ENCODE measurements around the gene PCDH15. TPM values are rescaled to one million over a fixed set of nuclear protein-coding genes. Genes with fewer than 3 reads are reported as not detected.
"Not testable (repeated sequence)": the region's sequence is repeated elsewhere in the genome, so short reads cannot be mapped to it uniquely, and the experiment has no call there.

PCDH15 gene
- polyA plus RNA-seq, 1 donor, result 0.42 TPM

GRCh38 chr10:53978301-53978700 is 822.7 kb downstream of the PCDH15 start:
- no peak for DNase-seq (ENCODE audit: low read depth)

DNA sequence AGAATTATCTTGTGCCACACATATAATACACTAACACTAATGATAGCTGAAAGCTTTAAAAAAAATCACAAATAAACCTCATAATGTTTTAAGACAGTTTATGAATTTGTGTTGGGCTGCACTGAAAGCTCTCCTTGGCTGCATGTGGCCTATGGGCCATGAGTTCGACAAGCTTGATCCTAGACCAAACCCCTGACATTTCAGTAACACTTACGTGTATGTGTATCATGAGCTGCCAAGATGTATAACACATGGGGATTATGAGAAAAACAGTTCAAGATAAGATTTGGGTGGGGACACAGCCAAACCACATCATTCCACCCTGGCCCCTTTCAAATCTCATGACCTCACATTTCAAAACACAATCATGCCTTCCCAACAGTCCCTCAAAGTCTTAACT is 823.8 kb downstream of the PCDH15 start:
- no peak for DNase-seq (ENCODE audit: low read depth)

DNA sequence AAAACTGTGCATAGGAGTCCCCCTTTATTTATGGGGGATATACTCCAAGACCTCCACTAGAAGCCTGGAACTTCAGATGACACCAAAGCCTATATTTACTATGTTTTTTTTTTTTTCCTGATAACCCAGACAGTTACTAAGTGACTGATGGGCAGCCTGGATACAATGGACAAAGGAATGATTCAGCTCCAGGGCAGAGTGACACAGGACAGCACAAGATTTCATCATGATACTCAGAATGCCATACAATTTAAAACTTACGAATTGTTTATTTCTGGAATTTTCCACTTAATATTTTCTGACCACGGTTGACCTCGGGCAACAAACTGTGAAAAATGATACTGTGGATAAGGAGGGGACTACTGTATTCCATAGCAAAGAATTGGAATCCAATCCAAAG is 843.6 kb downstream of the PCDH15 start:
- no peak for DNase-seq (ENCODE audit: low read depth)

GRCh38 chr10:53955091-53955490 is 845.9 kb downstream of the PCDH15 start:
- no peak for DNase-seq (ENCODE audit: low read depth)

DNA sequence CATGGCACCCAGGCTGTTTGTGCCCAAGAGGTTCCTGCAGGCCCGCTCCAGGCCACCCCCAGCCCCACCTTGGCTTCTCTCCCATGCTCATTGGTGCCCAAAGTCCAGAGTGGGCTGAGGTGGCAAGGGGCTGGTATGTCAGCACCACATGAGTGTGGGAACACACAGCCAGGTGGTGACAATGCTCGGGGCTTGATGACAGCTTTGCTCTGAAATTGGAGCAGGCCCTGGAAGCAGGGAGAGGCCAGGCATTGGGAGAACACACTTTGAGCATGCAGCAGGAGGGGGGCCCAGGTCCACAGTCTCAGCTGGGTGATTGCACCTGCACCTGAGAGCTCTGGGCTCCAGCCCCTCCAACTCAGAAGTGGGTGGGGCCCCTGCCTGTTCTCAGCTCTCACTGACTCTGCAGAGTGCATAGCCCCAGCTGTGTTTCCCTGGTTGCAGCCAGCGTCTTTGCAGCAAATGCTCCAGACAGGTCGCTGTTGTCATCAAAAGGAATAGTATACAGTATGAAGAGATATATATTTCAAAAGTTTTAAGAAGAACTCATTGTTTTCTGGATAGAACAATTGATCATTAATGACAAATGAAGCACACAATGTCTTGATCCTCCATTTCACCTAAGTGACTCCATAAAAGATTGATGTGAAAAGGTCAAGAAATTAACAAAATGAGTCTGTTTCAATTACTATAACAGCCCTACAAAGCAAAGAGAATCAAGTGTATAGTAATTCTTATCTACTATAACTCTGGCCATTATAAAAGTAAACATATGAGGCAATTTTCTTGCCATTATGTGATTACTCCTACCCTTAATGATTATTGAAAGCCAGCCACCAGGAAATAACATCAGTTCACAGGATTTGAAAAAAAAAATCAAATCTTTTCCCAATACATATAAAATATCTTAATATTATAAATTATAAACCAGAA is 848.1 kb downstream of the PCDH15 start:
- DNase-seq (ENCODE audit: low read depth), result no peak

DNA sequence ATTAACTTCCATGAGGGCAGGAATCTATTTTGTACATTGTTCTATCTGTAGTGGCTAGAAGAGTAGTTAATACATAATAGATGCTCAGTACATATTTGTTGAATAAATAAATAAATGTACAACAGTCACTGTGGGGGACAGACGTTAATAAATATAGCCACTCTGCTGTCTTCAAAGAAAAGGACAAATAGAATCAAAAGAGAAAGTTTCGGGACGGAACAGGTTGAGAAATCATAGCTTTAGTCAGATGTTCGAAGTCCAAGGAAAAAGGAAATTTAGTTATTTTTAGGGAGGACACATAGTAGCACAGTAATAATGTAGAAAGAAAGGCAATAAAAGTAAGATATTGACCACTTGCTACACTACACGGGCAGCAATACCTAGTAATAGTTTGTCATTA is 861.4 kb downstream of the PCDH15 start:
- no peak for DNase-seq (ENCODE audit: low read depth)

GRCh38 chr10:53930648-53931047 is 870.4 kb downstream of the PCDH15 start:
- no peak for DNase-seq (ENCODE audit: low read depth)

GRCh38 chr10:53924051-53924700 is 876.9 kb downstream of the PCDH15 start:
- not testable (repeated sequence) for DNase-seq (ENCODE audit: low read depth)

DNA sequence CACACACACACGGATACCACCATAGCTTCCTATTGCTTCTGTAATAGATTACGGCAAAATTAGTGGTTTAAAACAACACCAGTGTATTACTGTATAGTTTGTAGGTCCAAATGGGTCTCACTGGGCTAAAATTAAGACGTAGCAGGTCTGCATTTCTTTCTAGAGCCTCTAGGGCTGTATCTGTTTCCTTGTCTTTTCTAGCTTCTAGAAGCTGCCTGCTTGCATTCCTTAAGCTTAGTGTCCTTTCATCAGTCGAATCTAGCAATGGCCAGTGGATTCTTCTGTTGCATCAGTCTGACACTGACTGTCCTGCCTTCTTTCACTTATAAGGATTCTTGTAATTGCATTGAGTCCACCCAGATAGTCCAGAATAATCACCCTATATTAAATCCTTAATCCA is 882.3 kb downstream of the PCDH15 start:
- DNase-seq (ENCODE audit: low read depth), result no peak

DNA sequence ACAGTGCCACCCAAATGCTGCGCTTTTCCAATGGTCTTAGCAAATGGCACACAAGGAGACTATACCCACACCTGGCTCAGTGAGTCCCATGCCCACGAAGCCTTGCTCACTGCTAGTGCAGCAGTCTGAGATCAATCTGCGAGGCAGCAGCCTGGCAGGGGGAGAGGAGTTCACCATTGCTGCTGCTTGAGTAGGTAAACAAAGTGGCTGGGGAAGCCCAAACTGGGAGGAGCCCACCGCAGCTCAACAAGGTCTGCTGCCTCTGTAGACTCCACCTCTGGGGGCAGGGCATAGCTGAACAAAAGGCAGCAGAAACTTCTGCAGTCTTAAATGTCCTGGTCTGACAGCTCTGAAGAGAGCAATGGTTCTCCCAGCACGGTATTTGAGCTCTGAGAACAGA is 891.2 kb downstream of the PCDH15 start:
- DNase-seq (ENCODE audit: low read depth), result no peak

- DNase-seq (ENCODE audit: low read depth), result no peak
Measured at GRCh38 chr10:53904506-53905241, 896.4 kb downstream of the PCDH15 start.

GRCh38 chr10:53903756-53904155 is 897.3 kb downstream of the PCDH15 start:
- DNase-seq (ENCODE audit: low read depth), result no peak

DNA sequence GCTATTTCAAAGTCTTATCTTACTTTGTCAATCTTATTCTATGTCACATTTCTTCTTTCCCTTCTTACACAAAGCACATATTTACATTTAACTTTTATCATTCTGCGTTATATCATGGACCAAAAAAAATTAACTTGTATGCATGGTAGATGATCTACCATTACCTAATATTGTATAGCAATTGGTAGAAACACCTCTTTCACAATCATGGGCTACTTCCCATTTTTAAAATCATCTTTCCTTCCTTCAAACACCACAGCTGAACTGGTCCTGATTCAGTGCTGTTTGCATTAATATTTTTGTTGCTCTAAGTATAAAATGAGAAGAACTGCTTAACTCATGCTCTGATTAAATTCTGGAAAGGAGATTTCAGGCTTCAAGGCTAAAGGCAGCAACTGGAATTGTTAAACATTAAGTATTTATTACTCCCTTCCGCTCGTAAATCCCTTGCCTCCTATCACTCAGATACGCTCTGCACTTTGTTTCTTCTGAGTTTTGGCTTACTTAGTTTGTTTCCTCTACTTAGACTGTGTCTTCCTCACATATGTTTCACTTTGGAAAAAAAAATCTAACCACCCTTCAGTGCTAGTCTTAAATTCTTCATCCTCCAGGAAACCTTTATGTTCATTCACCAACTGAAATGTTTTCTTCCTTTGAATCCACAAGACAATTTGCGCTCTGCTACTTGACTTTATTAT is 901.4 kb downstream of the PCDH15 start:
- no peak for DNase-seq (ENCODE audit: low read depth)

GRCh38 chr10:53898532-53898931 is 902.5 kb downstream of the PCDH15 start:
- DNase-seq (ENCODE audit: low read depth), result no peak

DNA sequence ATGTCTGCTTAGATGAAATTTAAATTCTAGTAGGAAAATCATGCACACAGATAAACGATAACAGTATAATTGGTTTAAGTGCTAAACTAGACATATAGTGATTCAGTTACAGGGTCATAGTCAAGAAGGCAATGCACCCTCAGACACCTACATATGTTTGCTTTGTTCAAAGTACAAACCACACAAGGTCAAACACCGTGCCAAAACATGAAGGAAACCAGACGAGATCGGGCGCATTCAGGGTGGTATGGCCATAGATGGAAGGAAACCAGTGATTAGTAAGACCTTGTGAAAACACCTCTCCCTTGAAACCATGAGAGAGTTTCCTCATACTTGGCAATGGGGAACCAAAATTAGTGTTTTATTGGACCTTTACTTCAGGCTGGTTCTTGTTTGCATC is 906.9 kb downstream of the PCDH15 start:
- no peak for DNase-seq (ENCODE audit: low read depth)

GRCh38 chr10:53893061-53893460 is 908.0 kb downstream of the PCDH15 start:
- no peak for DNase-seq (ENCODE audit: low read depth)

- DNase-seq (ENCODE audit: low read depth), result no peak
Measured at GRCh38 chr10:53886325-53887300, 914.4 kb downstream of the PCDH15 start.

GRCh38 chr10:53864846-53865245 is 936.2 kb downstream of the PCDH15 start:
- no peak for DNase-seq (ENCODE audit: low read depth)

GRCh38 chr10:53852450-53853175 is 948.4 kb downstream of the PCDH15 start:
- no peak for DNase-seq (ENCODE audit: low read depth)

GRCh38 chr10:53846809-53847208 is 954.2 kb downstream of the PCDH15 start:
- DNase-seq (ENCODE audit: low read depth), result no peak
